ENCODE data around the gene STAC3. TPM values are rescaled to one million over a fixed set of nuclear protein-coding genes. Genes with fewer than 3 reads are reported as not detected.
A peak's percentile ranks its signal among the peaks of the same experiment; 100 is the strongest.

The STAC3 gene
- total and polyA plus RNA-seq, 2 of the 13 experiments (the other 11 are each of a cell fraction or from before 2014, with no cell fraction given) = 0.18 to 0.22 TPM

DNA sequence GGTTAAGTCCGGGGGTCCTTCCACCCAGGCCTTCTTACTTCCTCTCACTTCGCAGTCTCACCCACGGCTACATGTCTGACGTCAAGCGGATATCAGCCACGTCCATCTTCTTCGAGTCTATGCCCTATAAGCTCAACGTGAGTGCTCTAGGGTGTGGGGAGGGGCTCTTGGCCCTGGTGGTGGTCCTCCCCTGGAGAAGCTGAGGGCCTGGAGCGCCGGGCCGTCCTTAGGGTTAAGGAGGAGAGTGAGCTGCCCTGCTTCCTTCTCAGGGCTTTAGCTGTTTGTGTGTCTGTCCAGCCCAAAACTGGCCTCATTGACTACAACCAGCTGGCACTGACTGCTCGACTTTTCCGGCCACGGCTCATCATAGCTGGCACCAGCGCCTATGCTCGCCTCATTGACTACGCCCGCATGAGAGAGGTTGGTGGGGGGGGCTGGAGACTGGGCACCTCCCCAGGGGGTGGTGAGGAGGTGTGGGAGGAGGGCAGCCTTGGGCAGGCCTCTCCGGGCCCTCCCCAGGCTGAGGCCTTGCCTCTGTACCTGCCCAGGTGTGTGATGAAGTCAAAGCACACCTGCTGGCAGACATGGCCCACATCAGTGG, 18.7 kb downstream of the STAC3 start:
- POLR2A ChIA-PET = no interaction called here
- TF ChIP-seq HNRNPL (IDR thresholded peaks at IDR 0.05; ENCODE audit: low read depth, low read length) (0 out of 2 replicates have a peak, but pooled peaks have one; percentile 54), RBFOX2 (IDR thresholded peaks at IDR 0.05; ENCODE audit: low read depth, low read length) (peak; percentile 75), SCMH1 (CRISPR knock-in tag; IDR thresholded peaks at IDR 0.05; ENCODE audit: borderline replicate concordance) (no peak), AGO2 (optimal IDR thresholded peaks at IDR 0.05; ENCODE audit: low read depth, low read length) (peak; percentile 16), ZFP90 (CRISPR knock-in tag; IDR thresholded peaks at IDR 0.05; ENCODE audit: borderline replicate concordance) (no peak), ZNF816 (CRISPR knock-in tag; IDR thresholded peaks at IDR 0.05; ENCODE audit: borderline replicate concordance) (no peak), ISL2 (CRISPR knock-in tag; IDR thresholded peaks at IDR 0.05) (no peak), AKAP8 (CRISPR knock-in tag; IDR thresholded peaks at IDR 0.05) (no peak), RARA (CRISPR knock-in tag; IDR thresholded peaks at IDR 0.05) (no peak), ZNF605 (CRISPR knock-in tag; IDR thresholded peaks at IDR 0.05) (0 out of 2 replicates have a peak, but pooled peaks have one; percentile 18), GABPB1 (CRISPR knock-in tag; IDR thresholded peaks at IDR 0.05) (no peak), FLYWCH1 (CRISPR knock-in tag; IDR thresholded peaks at IDR 0.05) (no peak), ZNF530 (CRISPR knock-in tag; IDR thresholded peaks at IDR 0.05; ENCODE audit: low read depth) (no peak), ZC3H13 (CRISPR knock-in tag; IDR thresholded peaks at IDR 0.05) (no peak), AGO1 (IDR thresholded peaks at IDR 0.05; ENCODE audit: low read depth, low read length, poor library complexity, severe bottlenecking) (peak; percentile 63), HMGA1 (CRISPR knock-in tag; conservative IDR thresholded peaks at IDR 0.05) (no peak), GATAD1 (CRISPR knock-in tag; IDR thresholded peaks at IDR 0.05) (no peak)
- TF ChIP-seq, protein P1, sequence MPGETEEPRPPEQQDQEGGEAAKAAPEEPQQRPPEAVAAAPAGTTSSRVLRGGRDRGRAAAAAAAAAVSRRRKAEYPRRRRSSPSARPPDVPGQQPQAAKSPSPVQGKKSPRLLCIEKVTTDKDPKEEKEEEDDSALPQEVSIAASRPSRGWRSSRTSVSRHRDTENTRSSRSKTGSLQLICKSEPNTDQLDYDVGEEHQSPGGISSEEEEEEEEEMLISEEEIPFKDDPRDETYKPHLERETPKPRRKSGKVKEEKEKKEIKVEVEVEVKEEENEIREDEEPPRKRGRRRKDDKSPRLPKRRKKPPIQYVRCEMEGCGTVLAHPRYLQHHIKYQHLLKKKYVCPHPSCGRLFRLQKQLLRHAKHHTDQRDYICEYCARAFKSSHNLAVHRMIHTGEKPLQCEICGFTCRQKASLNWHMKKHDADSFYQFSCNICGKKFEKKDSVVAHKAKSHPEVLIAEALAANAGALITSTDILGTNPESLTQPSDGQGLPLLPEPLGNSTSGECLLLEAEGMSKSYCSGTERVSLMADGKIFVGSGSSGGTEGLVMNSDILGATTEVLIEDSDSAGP (CRISPR knock-in tag; IDR thresholded peaks at IDR 0.05; ENCODE audit: borderline replicate concordance) = 0 out of 2 replicates have a peak, but pooled peaks have one; percentile 8
- TF ChIP-seq, protein P2, sequence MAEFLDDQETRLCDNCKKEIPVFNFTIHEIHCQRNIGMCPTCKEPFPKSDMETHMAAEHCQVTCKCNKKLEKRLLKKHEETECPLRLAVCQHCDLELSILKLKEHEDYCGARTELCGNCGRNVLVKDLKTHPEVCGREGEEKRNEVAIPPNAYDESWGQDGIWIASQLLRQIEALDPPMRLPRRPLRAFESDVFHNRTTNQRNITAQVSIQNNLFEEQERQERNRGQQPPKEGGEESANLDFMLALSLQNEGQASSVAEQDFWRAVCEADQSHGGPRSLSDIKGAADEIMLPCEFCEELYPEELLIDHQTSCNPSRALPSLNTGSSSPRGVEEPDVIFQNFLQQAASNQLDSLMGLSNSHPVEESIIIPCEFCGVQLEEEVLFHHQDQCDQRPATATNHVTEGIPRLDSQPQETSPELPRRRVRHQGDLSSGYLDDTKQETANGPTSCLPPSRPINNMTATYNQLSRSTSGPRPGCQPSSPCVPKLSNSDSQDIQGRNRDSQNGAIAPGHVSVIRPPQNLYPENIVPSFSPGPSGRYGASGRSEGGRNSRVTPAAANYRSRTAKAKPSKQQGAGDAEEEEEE (CRISPR knock-in tag; IDR thresholded peaks at IDR 0.05; ENCODE audit: borderline replicate concordance) = no peak
- DNase-seq (ENCODE audit: low spot score) (no peak), ATAC-seq (no peak), FAIRE-seq (no peak)
- peak overlapping the region; percentile 95; the same call in 1 of the 2 replicates for H3K9ac ChIP-seq (ENCODE audit: insufficient read depth, low read depth, low read length)
- H3K79me2 ChIP-seq (ENCODE audit: insufficient read depth, low read length) = peaks cover 33% of the 10 kb centered on the region
- CTCF ChIA-PET (ENCODE audit: low intra/inter-chr PET ratio, low total read pairs) = no interaction called here
- no peak overlapping the region for H2AFZ ChIP-seq (ENCODE audit: low read length)
- in situ Hi-C loops (cut with HindIII; ENCODE audit: extremely low pct_ligation_motif_present, low pct_unique_long_range_greater_than_20kb) = no loop called here
- intact Hi-C loops (cut with micrococcal nuclease; ENCODE audit: unreplicated experiment) = no loop called here
- peaks cover 74% of the 10 kb centered on the region for H3K4me1 ChIP-seq (ENCODE audit: insufficient read depth, low read length)
- H3K36me3 ChIP-seq (replicated peaks in 1 of 2; ENCODE audit: control insufficient read depth in 1 of 2, insufficient read depth in 2 of 2, low read length in 2 of 2) = peaks cover 20 to 34% of the 10 kb centered on the region in 2 experiments
- WGBS (ENCODE audit: low lambda C conversion rate) = 93% methylated on average over 12 of the region's 19 CpGs
- H3K4me2 ChIP-seq (ENCODE audit: low read depth, low read length) = peak overlapping the region; percentile 97
- no peaks in the 10 kb centered on the region for H3K9me3 ChIP-seq (ENCODE audit: low read length)
- no TSS peak for BruUV-seq (replicated peaks)
- peaks cover 12% of the 10 kb centered on the region; the same call in 1 of the 2 replicates for H4K20me1 ChIP-seq (ENCODE audit: insufficient read depth, low read length)
- H3K27ac ChIP-seq (ENCODE audit: extremely low read length, insufficient read depth, low read length) = no peak overlapping the region
- H3K4me3 ChIP-seq (replicated peaks in 1 of 3; ENCODE audit: insufficient read depth in 1 of 3, low read depth in 2 of 3, low read length in 3 of 3) = peak overlapping the region in 1 of 3 experiments; percentile 82; a peak in 1 of 6 replicates
- peaks cover 0 to 6% of the 10 kb centered on the region in 2 experiments; a peak in 3 of 5 replicates for H3K27me3 ChIP-seq (ENCODE audit: control insufficient read depth in 1 of 2, insufficient read depth in 2 of 2, low read length in 2 of 2)
